Measurements from ENCODE around the gene ACVR1C. TPM values are rescaled to one million over a fixed set of nuclear protein-coding genes. Genes with fewer than 3 reads are reported as not detected.

ACVR1C gene
- total RNA-seq, 1 experiment from 2014 or later: 1.2 TPM

- TF ChIP-seq SP1 (CRISPR knock-in tag; conservative IDR thresholded peaks at IDR 0.05) (no peak), TCF7 (CRISPR knock-in tag; IDR thresholded peaks at IDR 0.05; ENCODE audit: low read depth) (no peak), MYBL2 (CRISPR knock-in tag; IDR thresholded peaks at IDR 0.05) (no peak), SMAD4 (CRISPR knock-in tag; IDR thresholded peaks at IDR 0.05) (no peak)
- TF ChIP-seq, protein P1, sequence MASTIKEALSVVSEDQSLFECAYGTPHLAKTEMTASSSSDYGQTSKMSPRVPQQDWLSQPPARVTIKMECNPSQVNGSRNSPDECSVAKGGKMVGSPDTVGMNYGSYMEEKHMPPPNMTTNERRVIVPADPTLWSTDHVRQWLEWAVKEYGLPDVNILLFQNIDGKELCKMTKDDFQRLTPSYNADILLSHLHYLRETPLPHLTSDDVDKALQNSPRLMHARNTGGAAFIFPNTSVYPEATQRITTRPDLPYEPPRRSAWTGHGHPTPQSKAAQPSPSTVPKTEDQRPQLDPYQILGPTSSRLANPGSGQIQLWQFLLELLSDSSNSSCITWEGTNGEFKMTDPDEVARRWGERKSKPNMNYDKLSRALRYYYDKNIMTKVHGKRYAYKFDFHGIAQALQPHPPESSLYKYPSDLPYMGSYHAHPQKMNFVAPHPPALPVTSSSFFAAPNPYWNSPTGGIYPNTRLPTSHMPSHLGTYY (CRISPR knock-in tag; IDR thresholded peaks at IDR 0.05): no peak
Observed at GRCh38 chr2:157488877-157489276, 139.8 kb downstream of the ACVR1C start (continued).

DNA sequence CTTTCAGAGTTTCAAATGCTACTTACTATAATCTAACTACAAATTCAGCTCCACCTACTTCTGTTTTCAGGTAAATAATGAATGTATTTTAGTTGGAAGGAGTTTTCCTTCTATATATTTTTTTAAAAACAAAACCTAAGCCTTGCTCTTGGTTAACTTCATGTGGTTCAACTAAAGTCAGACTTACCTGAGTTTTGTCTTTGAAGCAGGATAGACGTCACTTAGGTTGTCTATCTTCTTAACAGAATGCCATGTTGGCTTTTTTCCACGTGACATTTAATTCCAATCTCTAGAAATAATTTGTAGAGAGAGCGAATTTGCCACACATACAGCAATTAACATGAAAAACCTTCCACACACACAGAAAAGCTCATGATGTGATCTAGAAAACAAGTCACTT is 140.9 kb downstream of the ACVR1C start:
- POLR2A ChIA-PET: no interaction called here
- ATAC-seq (no peak), DNase-seq (ENCODE audit: low spot score) (no peak)
- Mint-ChIP-seq H3K9me3 (no peaks in the 10 kb centered on the region), H3K4me3 (no peak overlapping the region), H3K4me1 (0 out of 2 replicates have a peak, but pooled peaks cover 4% of the 10 kb centered on the region), H3K27me3 (ENCODE audit: low read depth) (no peaks in the 10 kb centered on the region), H3K27ac (no peak overlapping the region), H3K36me3 (no peaks in the 10 kb centered on the region)
- CTCF ChIA-PET: interaction anchor here (1.0 to 2.5 kb wide), 3 partner anchors 109 to 160 kb away, joined by 3 to 12 read pairs (median 4); partner anchors contain the start of gene ACVR1C
- TF ChIP-seq MAX (CRISPR knock-in tag; IDR thresholded peaks at IDR 0.05) (no peak), ZBTB43 (CRISPR knock-in tag; IDR thresholded peaks at IDR 0.05) (no peak), ELF4 (CRISPR knock-in tag; IDR thresholded peaks at IDR 0.05; ENCODE audit: low read depth) (no peak), ZNF219 (CRISPR knock-in tag; IDR thresholded peaks at IDR 0.05; ENCODE audit: borderline replicate concordance) (no peak), SOX15 (CRISPR knock-in tag; IDR thresholded peaks at IDR 0.05) (no peak), PRRX2 (CRISPR knock-in tag; IDR thresholded peaks at IDR 0.05) (no peak), ATF3 (CRISPR knock-in tag; conservative IDR thresholded peaks at IDR 0.05) (no peak), ZNF532 (CRISPR knock-in tag; IDR thresholded peaks at IDR 0.05; ENCODE audit: borderline replicate concordance) (no peak), ATF6 (CRISPR knock-in tag; IDR thresholded peaks at IDR 0.05) (no peak)

DNA sequence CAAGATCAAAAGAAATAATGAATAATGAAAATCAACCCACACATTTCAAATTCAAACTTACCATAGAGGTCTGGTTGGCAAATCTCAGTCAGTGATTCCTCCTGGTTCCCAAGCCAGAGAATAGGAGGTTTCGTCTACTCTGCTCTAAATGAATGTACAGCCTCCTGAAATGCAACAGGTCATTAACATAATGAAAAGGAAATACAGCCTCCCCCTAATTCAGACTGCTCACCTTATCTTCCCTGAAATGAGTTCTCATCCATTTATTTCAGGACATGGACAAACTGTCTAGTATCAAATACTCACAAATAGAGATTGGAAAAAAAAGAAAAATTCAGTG is 141.4 kb downstream of the ACVR1C start:
- Mint-ChIP-seq H3K9me3 (no peaks in the 10 kb centered on the region), H3K27ac (no peak overlapping the region), H3K27me3 (ENCODE audit: low read depth) (peaks cover 3% of the 10 kb centered on the region; the same call in 1 of the 2 replicates), H3K4me1 (0 out of 2 replicates have a peak, but pooled peaks cover 4% of the 10 kb centered on the region), H3K4me3 (no peak overlapping the region), H3K36me3 (no peaks in the 10 kb centered on the region)
- DNase-seq (ENCODE audit: low spot score) (no peak), ATAC-seq (no peak)
- CTCF ChIA-PET: interaction anchor here (1.0 to 1.6 kb wide), 2 partner anchors 110 to 160 kb away, joined by 3 to 4 read pairs; no protein-coding TSS in a partner anchor
- POLR2A ChIA-PET: no interaction called here
- no peak for TF ChIP-seq RELA (CRISPR knock-in tag; IDR thresholded peaks at IDR 0.05; ENCODE audit: borderline replicate concordance)
- no peak for TF ChIP-seq MLX (CRISPR knock-in tag; IDR thresholded peaks at IDR 0.05)
- no peak for TF ChIP-seq IRF2 (CRISPR knock-in tag; IDR thresholded peaks at IDR 0.05; ENCODE audit: borderline replicate concordance, low read depth)
- no peak for TF ChIP-seq ZNF263 (CRISPR knock-in tag; IDR thresholded peaks at IDR 0.05; ENCODE audit: low read depth)
- TF ChIP-seq PRRX2 (CRISPR knock-in tag; IDR thresholded peaks at IDR 0.05): no peak
- no peak for TF ChIP-seq E2F1 (CRISPR knock-in tag; IDR thresholded peaks at IDR 0.05)
- TF ChIP-seq, protein P2, sequence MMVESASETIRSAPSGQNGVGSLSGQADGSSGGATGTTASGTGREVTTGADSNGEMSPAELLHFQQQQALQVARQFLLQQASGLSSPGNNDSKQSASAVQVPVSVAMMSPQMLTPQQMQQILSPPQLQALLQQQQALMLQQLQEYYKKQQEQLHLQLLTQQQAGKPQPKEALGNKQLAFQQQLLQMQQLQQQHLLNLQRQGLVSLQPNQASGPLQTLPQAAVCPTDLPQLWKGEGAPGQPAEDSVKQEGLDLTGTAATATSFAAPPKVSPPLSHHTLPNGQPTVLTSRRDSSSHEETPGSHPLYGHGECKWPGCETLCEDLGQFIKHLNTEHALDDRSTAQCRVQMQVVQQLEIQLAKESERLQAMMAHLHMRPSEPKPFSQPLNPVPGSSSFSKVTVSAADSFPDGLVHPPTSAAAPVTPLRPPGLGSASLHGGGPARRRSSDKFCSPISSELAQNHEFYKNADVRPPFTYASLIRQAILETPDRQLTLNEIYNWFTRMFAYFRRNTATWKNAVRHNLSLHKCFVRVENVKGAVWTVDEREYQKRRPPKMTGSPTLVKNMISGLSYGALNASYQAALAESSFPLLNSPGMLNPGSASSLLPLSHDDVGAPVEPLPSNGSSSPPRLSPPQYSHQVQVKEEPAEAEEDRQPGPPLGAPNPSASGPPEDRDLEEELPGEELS (CRISPR knock-in tag; IDR thresholded peaks at IDR 0.05): no peak
- no peak for TF ChIP-seq TCF7 (CRISPR knock-in tag; IDR thresholded peaks at IDR 0.05; ENCODE audit: low read depth)
